Caco-2 (cell line): Measurements from ENCODE around the gene EML4. TPM values are rescaled to one million over a fixed set of nuclear protein-coding genes. Genes with fewer than 3 reads are reported as not detected.

ENCODE experiments used
- BruUV-seq: library from RNA; stranded (reverse); fragments of 400-500 nt; replicated peaks from 2 replicates; lab custom pipeline; 2021; lab: Mats Ljungman, UMichigan
- CTCF ChIA-PET: fragments of 300-600 bp; sonication (Branson Sonifier 250); formaldehyde crosslinking; loops from one replicate; lab custom pipeline; 2022; ENCODE audit warnings: antibody characterized with exemption; lab: Charles Lee
- POLR2A ChIA-PET: fragments of 300-600 bp; sonication (Branson Sonifier 250); formaldehyde crosslinking; loops from one replicate; lab custom pipeline; 2022; ENCODE audit warnings: antibody characterized with exemption; lab: Charles Lee
- DNase-seq, 2 experiments: peaks; one replicate each; pipeline versions ENCODE4 v3.0.0 to v3.0.0-alpha.2; 2020 to 2022
- H3K27me3 ChIP-seq: replicated peaks from 2 replicates; pipeline ENCODE4 v1.6.0; 2011; ENCODE audit warnings: low read length; ENCODE audit not compliant: control insufficient read depth, insufficient read depth
- H3K36me3 ChIP-seq: 2 replicates; pipeline ENCODE4 v1.5.1; 2011; ENCODE audit warnings: low read length; ENCODE audit not compliant: control insufficient read depth, insufficient read depth
- H3K4me1 ChIP-seq: fragments of 250-450 bp; sonication (Bioruptor Pico); 2 replicates; pipeline ENCODE4 v1.5.1; 2020; ENCODE audit warnings: mild to moderate bottlenecking
- H3K4me3 ChIP-seq: 2 replicates; pipeline ENCODE4 v1.5.1; 2011; ENCODE audit warnings: low read depth, mild to moderate bottlenecking, control low read depth, low read length
- H3K9me3 ChIP-seq: fragments of 250-450 bp; sonication (Bioruptor Pico); 2 replicates; pipeline ENCODE4 v1.5.1; 2020; ENCODE audit warnings: mild to moderate bottlenecking, moderate library complexity
- H3K27ac Mint-ChIP-seq: one replicate; pipeline ENCODE4 v1.8.0; 2022; ENCODE audit warnings: mixed read lengths; ENCODE audit not compliant: unreplicated experiment
- H3K27me3 Mint-ChIP-seq: one replicate; pipeline ENCODE4 v1.8.0; 2022; ENCODE audit warnings: mixed read lengths; ENCODE audit not compliant: insufficient read depth, unreplicated experiment
- H3K36me3 Mint-ChIP-seq: one replicate; pipeline ENCODE4 v1.8.0; 2022; ENCODE audit warnings: mild to moderate bottlenecking, mixed read lengths; ENCODE audit not compliant: insufficient read depth, unreplicated experiment
- H3K4me1 Mint-ChIP-seq: one replicate; pipeline ENCODE4 v1.8.0; 2022; ENCODE audit warnings: low read depth, mixed read lengths; ENCODE audit not compliant: unreplicated experiment
- H3K4me3 Mint-ChIP-seq: one replicate; pipeline ENCODE4 v1.8.0; 2022; ENCODE audit warnings: mild to moderate bottlenecking, moderate library complexity, mixed read lengths; ENCODE audit not compliant: unreplicated experiment
- H3K9me3 Mint-ChIP-seq: one replicate; pipeline ENCODE4 v1.8.0; 2022; ENCODE audit warnings: mixed read lengths; ENCODE audit not compliant: unreplicated experiment
- intact Hi-C: fragments of 100-400 bp; cut with micrococcal nuclease; formaldehyde crosslinking; loops from one replicate; pipeline ENCODE4 v1.10.0; 2022; ENCODE audit not compliant: unreplicated experiment
- total RNA-seq: library from RNA; stranded (reverse); gene quantifications from 2 replicates; pipeline ENCODE4 v1.2.3, GENCODE V29; 2022
- TF ChIP-seq, protein P1 (sequence below), 2 experiments: fragments of 200-600 bp in 1 of 2; IDR thresholded peaks; 1 replicate in 1 of 2; 2 replicates in 1 of 2; pipeline versions ENCODE4 v1.5.1 to v1.8.0; 2011 to 2022; ENCODE audit warnings: antibody characterized with exemption in 1 of 2, control low read depth in 1 of 2, inconsistent platforms in 1 of 2, low read depth in 1 of 2, low read length in 1 of 2, mild to moderate bottlenecking in 1 of 2, moderate library complexity in 1 of 2; ENCODE audit not compliant: insufficient read depth in 1 of 2, severe bottlenecking in 1 of 2, unreplicated experiment in 1 of 2

The EML4 gene
- total RNA-seq, 1 experiment from 2014 or later = 125 TPM

GRCh38 chr2:42197792-42198191, 28.6 kb downstream of the EML4 start:
- CTCF ChIA-PET = no interaction called here
- Mint-ChIP-seq H3K9me3 (peaks cover 18% of the 10 kb centered on the region), H3K36me3 (peaks cover 20% of the 10 kb centered on the region), H3K4me3 (no peak overlapping the region), H3K27ac (no peak overlapping the region), H3K4me1 (peaks cover 47% of the 10 kb centered on the region), H3K27me3 (no peaks in the 10 kb centered on the region)
- intact Hi-C loops = loop anchor here (2.0 to 5.0 kb wide), 3 partner anchors 17 to 329 kb away; no protein-coding TSS in a partner anchor
- TF ChIP-seq, protein P1, sequence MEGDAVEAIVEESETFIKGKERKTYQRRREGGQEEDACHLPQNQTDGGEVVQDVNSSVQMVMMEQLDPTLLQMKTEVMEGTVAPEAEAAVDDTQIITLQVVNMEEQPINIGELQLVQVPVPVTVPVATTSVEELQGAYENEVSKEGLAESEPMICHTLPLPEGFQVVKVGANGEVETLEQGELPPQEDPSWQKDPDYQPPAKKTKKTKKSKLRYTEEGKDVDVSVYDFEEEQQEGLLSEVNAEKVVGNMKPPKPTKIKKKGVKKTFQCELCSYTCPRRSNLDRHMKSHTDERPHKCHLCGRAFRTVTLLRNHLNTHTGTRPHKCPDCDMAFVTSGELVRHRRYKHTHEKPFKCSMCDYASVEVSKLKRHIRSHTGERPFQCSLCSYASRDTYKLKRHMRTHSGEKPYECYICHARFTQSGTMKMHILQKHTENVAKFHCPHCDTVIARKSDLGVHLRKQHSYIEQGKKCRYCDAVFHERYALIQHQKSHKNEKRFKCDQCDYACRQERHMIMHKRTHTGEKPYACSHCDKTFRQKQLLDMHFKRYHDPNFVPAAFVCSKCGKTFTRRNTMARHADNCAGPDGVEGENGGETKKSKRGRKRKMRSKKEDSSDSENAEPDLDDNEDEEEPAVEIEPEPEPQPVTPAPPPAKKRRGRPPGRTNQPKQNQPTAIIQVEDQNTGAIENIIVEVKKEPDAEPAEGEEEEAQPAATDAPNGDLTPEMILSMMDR (IDR thresholded peaks at IDR 0.05; ENCODE audit: insufficient read depth in 1 of 2, low read depth in 1 of 2, low read length in 1 of 2, severe bottlenecking in 1 of 2, unreplicated experiment in 1 of 2) = no peak
- Histone ChIP-seq H3K27me3 (no peaks in the 10 kb centered on the region), H3K36me3 (peaks cover 4% of the 10 kb centered on the region; the same call in 1 of the 2 replicates), H3K4me1 (peaks cover 41% of the 10 kb centered on the region), H3K4me3 (no peak overlapping the region), H3K9me3 (no peaks in the 10 kb centered on the region)
- no peak for DNase-seq
- POLR2A ChIA-PET = no interaction called here
- no TSS peak for BruUV-seq

- no peak overlapping the region for H3K4me3 ChIP-seq
- no peak for DNase-seq
- Mint-ChIP-seq H3K9me3 (peaks cover 18% of the 10 kb centered on the region), H3K27me3 (no peaks in the 10 kb centered on the region), H3K4me1 (peaks cover 40% of the 10 kb centered on the region), H3K27ac (no peak overlapping the region), H3K36me3 (peaks cover 20% of the 10 kb centered on the region), H3K4me3 (no peak overlapping the region)
- CTCF ChIA-PET = interaction anchor here (0.6 kb wide), 1 partner anchor 169 kb away, joined by 3 read pairs; no protein-coding TSS in a partner anchor
- POLR2A ChIA-PET = no interaction called here
- H3K4me1 ChIP-seq = peaks cover 35% of the 10 kb centered on the region
- H3K27me3 ChIP-seq = no peaks in the 10 kb centered on the region
- H3K36me3 ChIP-seq = peaks cover 4% of the 10 kb centered on the region; the same call in 1 of the 2 replicates
- intact Hi-C loops = loop anchor here (5.0 kb wide), 1 partner anchor 129 kb away; no protein-coding TSS in a partner anchor
- BruUV-seq = no TSS peak
- no peaks in the 10 kb centered on the region for H3K9me3 ChIP-seq
- TF ChIP-seq, protein P1 (IDR thresholded peaks at IDR 0.05; ENCODE audit: insufficient read depth in 1 of 2, low read depth in 1 of 2, low read length in 1 of 2, severe bottlenecking in 1 of 2, unreplicated experiment in 1 of 2) = no peak
Measured at GRCh38 chr2:42198466-42198865, 29.3 kb downstream of the EML4 start.

DNA sequence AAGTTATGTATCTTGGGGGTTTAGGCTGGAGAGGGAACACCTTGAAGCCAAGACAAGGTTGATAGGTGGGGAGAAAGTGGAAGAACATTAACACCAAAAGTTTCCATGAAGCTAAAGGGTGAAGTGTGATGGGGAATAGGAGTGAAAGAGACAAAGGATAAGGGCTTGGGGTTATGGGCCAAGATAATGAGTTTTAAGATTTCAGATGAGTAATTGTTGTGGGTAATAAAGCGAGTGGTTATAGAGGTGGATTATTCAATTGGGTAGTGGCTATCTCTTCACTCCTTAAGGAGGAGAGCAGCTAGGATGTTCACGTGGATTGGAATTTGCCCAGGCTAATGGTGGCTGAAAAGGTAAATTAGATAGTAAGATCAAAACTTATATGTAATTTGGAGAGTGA, 29.8 kb downstream of the EML4 start:
- Mint-ChIP-seq H3K4me1 (peaks cover 35% of the 10 kb centered on the region), H3K9me3 (peaks cover 18% of the 10 kb centered on the region), H3K36me3 (peaks cover 20% of the 10 kb centered on the region), H3K4me3 (no peak overlapping the region), H3K27me3 (no peaks in the 10 kb centered on the region), H3K27ac (peak overlapping the region; percentile 3)
- H3K9me3 ChIP-seq = no peaks in the 10 kb centered on the region
- H3K36me3 ChIP-seq = peaks cover 4% of the 10 kb centered on the region; the same call in 1 of the 2 replicates
- H3K4me3 ChIP-seq = no peak overlapping the region
- peaks cover 29% of the 10 kb centered on the region for H3K4me1 ChIP-seq
- CTCF ChIA-PET = interaction anchor here (0.6 kb wide), 1 partner anchor 170 kb away, joined by 3 read pairs; no protein-coding TSS in a partner anchor
- no peaks in the 10 kb centered on the region for H3K27me3 ChIP-seq
- no TSS peak for BruUV-seq
- POLR2A ChIA-PET = no interaction called here
- DNase-seq = no peak
- TF ChIP-seq, protein P1 (IDR thresholded peaks at IDR 0.05; ENCODE audit: insufficient read depth in 1 of 2, low read depth in 1 of 2, low read length in 1 of 2, severe bottlenecking in 1 of 2, unreplicated experiment in 1 of 2) = no peak
- intact Hi-C loops = loop anchor here (5.0 kb wide), 1 partner anchor 128 kb away; no protein-coding TSS in a partner anchor
